K562 (cell line): ENCODE measurements around the gene OPA1. TPM values are rescaled to one million over a fixed set of nuclear protein-coding genes. Genes with fewer than 3 reads are reported as not detected.

ENCODE experiments used
- ATAC-seq: fragments of 200-7000 bp; cut with Tn5 transposase; 3 replicates; pipeline ENCODE4 v1.9.1; 2020; ENCODE audit warnings: moderate library complexity
- BruUV-seq: library from RNA; stranded (reverse); fragments of 400-500 nt; replicated peaks from 2 replicates; lab custom pipeline; 2021; lab: Mats Ljungman, UMichigan
- CTCF ChIA-PET: fragments of 300-600 bp; formaldehyde crosslinking; extraction: SDS; loops from one replicate; lab custom pipeline; 2021; ENCODE audit warnings: low intra/inter-chr PET ratio; lab: Yijun Ruan, JAX
- POLR2A ChIA-PET: fragments of 300-600, 350-650 bp; sonication (Branson Sonifier 250); formaldehyde crosslinking; extraction: SDS; loops from one replicate; lab custom pipeline; 2021; ENCODE audit warnings: antibody characterized with exemption, inconsistent platforms; lab: Yijun Ruan, JAX
- DNase-seq, 4 experiments: peaks; one replicate each; pipeline versions ENCODE4 v3.0.0 to v3.0.0-alpha.2; 2011 to 2018; ENCODE audit warnings: low spot score in 3 of 4, mixed read lengths in 3 of 4; ENCODE audit errors: extremely low read depth in 1 of 4
- FAIRE-seq: peaks from 2 replicates; lab custom pipeline; 2011; peaks lifted over from hg19 to GRCh38; lab: Jason Lieb, UNC
- H2AFZ ChIP-seq: 2 replicates; pipeline ENCODE4 v1.6.0; 2011; ENCODE audit warnings: low read depth, low read length, control low read depth, inconsistent platforms
- H3K27ac ChIP-seq: fragments of 200-600 bp; 3 replicates; pipeline ENCODE4 v1.8.0; 2011; ENCODE audit warnings: low read depth, mild to moderate bottlenecking, control low read depth, inconsistent platforms, low read length, moderate library complexity, mixed read lengths; ENCODE audit errors: extremely low read depth
- H3K27me3 ChIP-seq, 2 experiments: fragments of 300-600 bp in 1 of 2; 2 replicates in 1 of 2; 3 replicates in 1 of 2; pipeline versions ENCODE4 v1.6.0 to v1.8.0; 2011; ENCODE audit warnings: inconsistent platforms in 2 of 2, low read length in 2 of 2, mild to moderate bottlenecking in 1 of 2, mixed read lengths in 1 of 2, moderate library complexity in 1 of 2; ENCODE audit not compliant: control insufficient read depth in 2 of 2, insufficient read depth in 2 of 2
- H3K36me3 ChIP-seq: fragments of 300-600 bp; 3 replicates; pipeline ENCODE4 v1.8.0; 2011; ENCODE audit warnings: mild to moderate bottlenecking, low read length, inconsistent platforms; ENCODE audit not compliant: control insufficient read depth, insufficient read depth
- H3K4me1 ChIP-seq, 2 experiments: fragments of 200-600 bp in 1 of 2; replicated peaks in 1 of 2; 2 replicates in 1 of 2; 3 replicates in 1 of 2; pipeline versions ENCODE4 v1.5.1 to v1.8.0; 2011; ENCODE audit warnings: inconsistent platforms in 2 of 2, low read length in 2 of 2, mild to moderate bottlenecking in 1 of 2, mixed read lengths in 1 of 2, moderate library complexity in 1 of 2; ENCODE audit not compliant: control insufficient read depth in 2 of 2, insufficient read depth in 2 of 2
- H3K4me2 ChIP-seq: 2 replicates; pipeline ENCODE4 v1.6.1; 2011; ENCODE audit warnings: low read length, control low read depth, inconsistent platforms, mixed read lengths; ENCODE audit not compliant: insufficient read depth
- H3K4me3 ChIP-seq: fragments of 200-600 bp; sonication (generic), shearing (Covaris generic); 2 replicates; pipeline ENCODE4 v1.5.1; 2016; ENCODE audit warnings: control low read depth, inconsistent platforms
- H3K79me2 ChIP-seq: fragments of 200-600 bp; 3 replicates; pipeline ENCODE4 v1.8.0; 2011; ENCODE audit warnings: low read length, inconsistent platforms; ENCODE audit not compliant: control insufficient read depth, insufficient read depth
- H3K9ac ChIP-seq, 2 experiments: 2 replicates each; pipeline versions ENCODE4 v1.6.0 to v1.6.1; 2011; ENCODE audit warnings: low read depth in 2 of 2, low read length in 2 of 2, control low read depth in 1 of 2, inconsistent platforms in 1 of 2, mild to moderate bottlenecking in 1 of 2, mixed read lengths in 1 of 2; ENCODE audit not compliant: insufficient read depth in 1 of 2
- H3K9me1 ChIP-seq: one replicate; pipeline ENCODE4 v1.6.0; 2011; ENCODE audit warnings: inconsistent platforms, mild to moderate bottlenecking, low read length, moderate library complexity; ENCODE audit not compliant: control insufficient read depth, insufficient read depth
- H3K9me3 ChIP-seq: replicated peaks from 2 replicates; pipeline ENCODE4 v1.5.1; 2011; ENCODE audit warnings: low read depth, low read length, inconsistent platforms; ENCODE audit not compliant: control insufficient read depth, insufficient read depth
- H4K20me1 ChIP-seq: replicated peaks from 2 replicates; pipeline ENCODE4 v1.6.1; 2011; ENCODE audit warnings: low read length, inconsistent platforms, mixed read lengths; ENCODE audit not compliant: control insufficient read depth, insufficient read depth
- BRF2 ChIP-seq: IDR thresholded peaks from 3 replicates; pipeline ENCODE4 v1.6.1; 2011; ENCODE audit warnings: borderline replicate concordance, mild to moderate bottlenecking; ENCODE audit not compliant: insufficient read length, insufficient read depth
- MCM2 ChIP-seq: fragments of 450-650 bp; IDR thresholded peaks from 2 replicates; pipeline ENCODE4 v1.6.1; 2017; ENCODE audit warnings: low read depth, mild to moderate bottlenecking
- NCOA1 ChIP-seq: fragments of 450-650 bp; IDR thresholded peaks from 2 replicates; pipeline ENCODE4 v1.6.1; 2016; ENCODE audit warnings: low read depth
- NUFIP1 ChIP-seq: fragments of 450-650 bp; IDR thresholded peaks from 2 replicates; pipeline ENCODE4 v1.6.1; 2018; ENCODE audit not compliant: partially characterized antibody
- RBFOX2 ChIP-seq: fragments of 200-400 bp; formaldehyde crosslinking; IDR thresholded peaks from 2 replicates; pipeline ENCODE4 v1.6.1; 2017; ENCODE audit warnings: low read depth, mild to moderate bottlenecking, low read length, moderate library complexity
- TCF3 ChIP-seq: sonication (generic); formaldehyde crosslinking; IDR thresholded peaks from 2 replicates; pipeline ENCODE4 v1.4.0; 2020; ENCODE audit warnings: mild to moderate bottlenecking, missing genetic modification reagents
- TFE3 ChIP-seq: fragments of 450-650 bp; formaldehyde crosslinking; IDR thresholded peaks from 2 replicates; pipeline ENCODE4 v1.4.0; 2020; ENCODE audit warnings: mild to moderate bottlenecking, mixed read lengths
- THRB ChIP-seq: fragments of 450-650 bp; formaldehyde crosslinking; conservative IDR thresholded peaks from 2 replicates; pipeline ENCODE4 v1.4.0; 2022; ENCODE audit warnings: mild to moderate bottlenecking, missing genetic modification characterization
- WGBS: fragments of 100-300 bp; shearing (Covaris generic); methylation state at CpG from one replicate; pipeline ENCODE4 v1.1.6; 2016; ENCODE audit warnings: low coverage, mixed read lengths; ENCODE audit not compliant: insufficient coverage; ENCODE audit errors: missing lambda C conversion rate; 5-methylcytosine and 5-hydroxymethylcytosine counted together
- in situ Hi-C: fragments of 300-500 bp; cut with MboI; formaldehyde crosslinking; loops from 4 replicates; pipeline ENCODE4 v1.15.0; 2018; ENCODE audit warnings: inconsistent platforms, mixed read lengths
- intact Hi-C: fragments of 100-400 bp; cut with micrococcal nuclease; formaldehyde crosslinking; loops from 2 replicates; pipeline ENCODE4 v1.14.2; 2022
- polyA plus RNA-seq, 8 experiments: library from polyadenylated mRNA; depleted of rRNA in 4 of 8; stranded (reverse) in 5 of 8; unstranded in 3 of 8; fragments of >200 nt; fragmentation: Nextera tagmentation in 2 of 8; fragmentation: Illumina TruSeq in 1 of 8; extraction: Ambion mirVana in 2 of 8; extraction: Trizol in 1 of 8; gene quantifications; 2 replicates each; pipeline versions ENCODE4 v1.2.1 to v1.2.3, GENCODE V29; 2011 to 2014; ENCODE audit warnings: inconsistent platforms in 1 of 8, missing spikeins in 1 of 8
- total RNA-seq, 7 experiments: library from RNA; depleted of rRNA in 6 of 7; stranded (reverse); fragments of >200 nt in 6 of 7; fragmentation: Illumina TruSeq in 2 of 7; extraction: Trizol in 2 of 7; gene quantifications; 2 replicates each; pipeline versions ENCODE4 v1.2.1 to v1.2.3, GENCODE V29; 2011 to 2021; ENCODE audit warnings: low replicate concordance in 1 of 7

Gene OPA1
- total and polyA plus RNA-seq, 9 of the 15 experiments (the other 6 are each of a cell fraction or from before 2014, with no cell fraction given): 19.7 to 127 (median 94.7) TPM

GRCh38 chr3:193553586-193553985 is 39.4 kb upstream of the OPA1 start:
- FAIRE-seq (no peak), ATAC-seq (no peak), DNase-seq (no peak)
- POLR2A ChIA-PET: no interaction called here
- Histone ChIP-seq H3K4me2 (no peak overlapping the region), H3K27ac (no peak overlapping the region), H3K27me3 (peaks cover 5 to 12% of the 10 kb centered on the region in 2 experiments; a peak in 4 of 5 replicates), H3K79me2 (no peaks in the 10 kb centered on the region), H3K9me3 (no peaks in the 10 kb centered on the region), H3K9me1 (no peaks in the 10 kb centered on the region), H4K20me1 (no peaks in the 10 kb centered on the region), H3K9ac (no peak overlapping the region), H3K36me3 (no peaks in the 10 kb centered on the region), H3K4me3 (no peak overlapping the region), H3K4me1 (no peaks in the 10 kb centered on the region), H2AFZ (no peak overlapping the region)
- TF ChIP-seq BRF2 (no peak), RBFOX2 (no peak), THRB (CRISPR knock-in tag) (no peak), TCF3 (no peak), TFE3 (CRISPR knock-in tag) (no peak), NCOA1 (no peak), NUFIP1 (no peak), MCM2 (no peak)
- CTCF ChIA-PET: no interaction called here
- WGBS: 0% methylated on average over 1 of the region's 1 CpG
- intact Hi-C loops: no loop called here
- no TSS peak for BruUV-seq
- in situ Hi-C loops: loop anchor here (25.0 kb wide), 1 partner anchor 991 kb away; no protein-coding TSS in a partner anchor
